C1 segment of cervical spinal cord (tissue), 14 donors: ENCODE measurements around the gene SH3D19.
"Not testable (repeated sequence)": the region's sequence is repeated elsewhere in the genome, so short reads cannot be mapped to it uniquely, and the experiment has no call there.

Experiments used
- DNase-seq, 14 donors: peaks; one replicate each; lab custom pipeline; 2025; lab: John Stamatoyannopoulos, UW

Gene SH3D19

DNA sequence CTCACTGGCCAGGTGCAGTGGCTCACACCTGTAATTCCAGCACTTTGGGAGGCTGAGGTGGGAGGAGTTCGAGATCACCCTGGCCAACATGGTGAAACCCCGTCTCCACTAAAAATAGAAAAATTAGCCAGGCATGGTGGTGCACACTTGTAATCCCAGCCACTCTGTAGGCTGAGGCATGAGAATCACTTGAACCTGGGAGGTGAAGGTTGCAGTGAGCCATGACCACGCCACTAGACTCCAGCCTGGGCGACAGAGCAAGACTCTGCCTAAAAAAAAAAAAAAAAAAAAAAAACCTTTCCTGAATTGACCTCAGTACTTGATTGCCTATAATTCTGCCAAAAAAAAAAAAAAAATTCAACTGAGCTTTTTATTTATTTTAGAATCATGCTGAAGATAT, 3.2 kb downstream of the SH3D19 start:
- not testable (repeated sequence) for DNase-seq

DNA sequence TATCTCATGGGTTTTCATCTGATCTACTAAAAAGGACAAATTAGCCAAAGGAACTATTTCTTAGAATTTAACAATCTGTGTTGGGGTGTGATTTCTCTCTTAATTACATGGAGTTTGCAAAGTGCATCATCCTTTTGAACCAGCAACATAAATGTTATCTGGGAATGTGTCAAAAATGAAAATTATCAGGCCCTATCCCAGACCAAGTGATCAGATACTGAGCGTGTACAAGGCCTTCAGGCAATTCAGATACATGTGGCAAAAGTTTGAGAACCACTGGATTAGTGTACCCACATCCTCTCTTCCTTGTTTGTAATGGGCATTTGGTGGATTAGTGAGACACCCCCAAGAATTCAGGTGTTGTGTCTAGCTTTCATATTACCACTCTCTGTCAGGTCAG, 3.8 kb downstream of the SH3D19 start:
- no peak for DNase-seq

DNA sequence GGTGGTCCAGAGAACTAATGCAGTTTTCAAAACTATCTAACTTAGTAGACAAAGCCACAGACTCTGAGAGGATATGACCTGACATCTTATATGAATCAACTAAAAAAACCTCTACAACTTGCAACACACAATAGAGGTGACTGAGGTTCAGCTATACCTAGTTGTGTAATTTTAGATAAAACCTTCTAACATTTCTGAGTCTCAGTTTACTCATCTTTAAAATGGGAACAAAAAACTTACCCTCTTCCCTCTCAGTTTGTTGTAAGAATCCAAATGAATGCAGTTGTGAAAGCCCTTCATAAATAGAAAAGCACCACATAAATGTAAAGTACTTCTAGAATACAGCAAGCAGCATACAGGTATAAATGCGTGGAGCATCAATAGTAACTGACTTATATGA, 5.9 kb downstream of the SH3D19 start:
- no peak for DNase-seq

DNA sequence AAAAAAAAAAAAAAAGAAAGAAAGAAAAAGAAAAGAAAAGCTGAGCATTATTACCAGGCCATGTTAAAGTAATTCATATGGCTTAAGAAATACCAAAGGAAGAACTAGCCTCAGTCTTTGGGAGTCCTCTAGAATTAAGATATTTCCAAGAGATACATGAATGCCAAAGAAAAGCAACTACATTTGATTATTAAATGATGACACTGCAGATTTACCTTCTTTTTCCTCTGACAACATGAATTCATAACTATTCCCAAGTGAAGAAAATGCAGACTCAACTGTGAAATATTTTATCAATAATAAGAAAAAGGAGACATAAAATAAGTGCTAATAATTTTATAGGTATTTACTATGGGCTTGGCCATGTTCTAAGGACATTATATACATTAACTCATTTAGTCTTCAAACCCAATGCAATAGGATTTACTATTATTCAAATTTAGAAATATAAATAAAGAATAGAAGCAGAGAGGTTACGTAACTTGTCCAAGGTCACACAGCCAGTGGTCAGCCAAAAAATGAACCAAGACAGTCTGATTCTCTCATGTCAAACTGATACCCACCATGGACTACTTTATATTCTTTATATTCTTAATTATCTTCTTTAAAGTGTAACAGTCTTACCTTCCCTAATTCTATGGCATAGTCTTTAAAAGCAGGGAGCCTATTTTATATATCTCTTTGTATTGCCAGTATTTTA, 6.9 kb downstream of the SH3D19 start:
- no peak for DNase-seq

DNA sequence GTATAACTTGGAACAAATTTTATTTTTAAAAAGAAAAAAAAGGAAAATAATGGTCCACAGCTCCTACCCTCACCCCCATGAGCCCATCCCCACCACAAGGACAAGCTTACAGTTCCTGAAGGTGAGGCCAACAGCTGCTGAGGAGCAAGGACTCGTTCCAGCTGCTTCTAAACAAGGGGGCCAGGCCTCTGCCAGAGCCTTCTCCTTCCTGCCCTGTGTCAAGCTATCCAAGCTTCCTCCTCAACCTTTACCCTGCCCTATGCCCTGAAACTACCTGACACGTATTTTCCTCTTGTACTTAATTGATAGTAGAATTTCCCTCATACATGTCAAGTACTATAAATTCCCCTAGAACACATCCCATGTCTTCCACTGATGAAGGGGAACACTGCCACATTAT, 8.8 kb downstream of the SH3D19 start:
- no peak for DNase-seq

DNA sequence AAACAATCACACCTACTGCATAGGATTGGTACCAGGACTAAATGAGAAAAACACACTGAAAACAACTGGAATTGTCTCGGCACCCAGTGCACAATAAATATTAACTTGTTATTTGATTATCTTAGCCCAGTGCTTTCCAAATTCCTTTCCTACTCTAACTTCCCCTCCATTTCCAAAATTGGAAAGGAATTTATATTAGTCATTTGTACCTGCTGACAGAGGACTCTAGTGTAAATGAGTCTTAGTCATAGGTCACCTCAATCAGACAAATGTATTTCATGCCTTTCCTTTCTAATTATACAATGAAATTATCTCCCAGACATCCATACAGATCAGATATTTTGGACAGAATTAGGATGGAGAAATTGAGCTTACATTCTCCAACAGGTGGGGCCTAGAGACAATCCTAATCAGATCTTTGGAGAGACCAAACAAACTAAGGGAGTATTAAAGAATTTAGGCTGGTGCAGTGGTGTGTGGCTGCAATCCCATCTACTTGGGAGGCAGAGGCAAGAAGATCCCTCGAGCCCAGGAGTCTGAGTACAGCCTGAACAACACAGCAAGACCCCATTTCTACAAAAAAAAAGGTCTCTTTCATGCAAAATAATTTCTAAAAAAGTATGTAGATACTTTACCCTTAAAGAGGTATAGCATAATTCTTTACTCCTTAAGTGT, 10.1 kb downstream of the SH3D19 start:
- no peak for DNase-seq

DNA sequence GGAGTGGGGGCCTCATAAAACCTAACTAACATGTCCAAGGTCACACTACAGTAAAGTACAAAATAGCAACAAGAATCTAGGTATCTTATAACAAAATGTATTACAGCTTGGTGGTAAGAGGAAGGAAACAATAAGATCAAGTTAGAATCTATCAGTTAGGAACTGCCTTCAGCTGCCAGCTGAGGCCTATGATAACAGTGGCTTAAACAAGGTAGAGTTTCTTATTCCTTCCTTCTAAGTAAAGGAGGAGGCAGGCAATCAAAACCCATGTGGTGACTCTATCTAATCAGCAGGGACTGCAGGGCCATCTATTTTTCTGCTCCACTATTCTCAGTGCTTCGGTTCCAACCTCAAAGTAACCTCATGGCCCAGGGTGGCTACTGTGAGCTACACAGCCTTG, 10.9 kb downstream of the SH3D19 start:
- no peak for DNase-seq

DNA sequence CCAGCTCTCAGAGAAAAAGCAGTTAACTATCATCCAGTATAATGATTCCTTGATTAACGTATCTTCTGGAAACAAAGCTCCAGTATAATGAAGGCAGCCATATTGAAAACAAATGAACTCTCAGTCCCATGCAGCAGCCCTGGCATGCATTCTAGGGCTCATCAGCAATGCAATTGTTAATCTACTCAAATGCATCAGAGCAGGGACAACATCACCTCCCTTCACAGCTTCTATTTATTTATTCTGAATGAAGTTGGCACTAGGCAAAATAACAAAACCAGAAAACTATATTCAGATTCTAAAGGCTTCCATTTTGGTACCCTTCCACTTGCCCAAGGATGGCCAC, 11.4 kb downstream of the SH3D19 start:
- no peak for DNase-seq

DNA sequence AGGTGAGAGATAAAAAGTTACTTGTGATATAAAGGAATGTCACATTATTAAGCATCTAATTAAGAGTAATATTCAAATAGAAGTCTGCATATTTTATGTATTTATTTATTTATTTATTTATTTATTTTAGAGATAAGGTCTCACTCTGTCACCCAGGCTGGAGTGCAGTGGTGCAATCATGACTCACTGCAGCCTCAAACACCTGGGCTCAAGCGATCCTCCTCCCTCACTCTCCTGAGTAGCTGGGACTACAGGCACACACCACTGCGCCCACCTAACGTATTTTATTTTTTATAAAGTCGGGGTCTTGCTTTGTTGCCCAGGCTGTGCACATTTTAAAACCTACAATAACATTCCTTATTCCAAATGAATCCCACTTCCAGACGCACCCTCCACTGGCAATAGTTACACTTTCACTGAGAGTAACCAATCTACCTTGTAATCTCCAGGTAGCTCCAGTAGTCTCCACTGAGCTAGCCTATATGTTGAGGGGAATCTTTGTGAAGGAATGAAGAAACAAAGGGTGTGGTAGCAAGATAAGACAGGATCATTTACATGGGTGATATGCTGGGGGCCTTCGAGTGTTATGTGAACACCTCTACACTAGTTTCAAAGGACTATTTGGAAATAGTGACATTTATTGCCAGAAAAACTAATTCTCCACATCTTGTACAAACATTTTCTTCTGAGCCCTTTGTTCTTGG, 11.9 kb downstream of the SH3D19 start:
- DNase-seq, result no peak

DNA sequence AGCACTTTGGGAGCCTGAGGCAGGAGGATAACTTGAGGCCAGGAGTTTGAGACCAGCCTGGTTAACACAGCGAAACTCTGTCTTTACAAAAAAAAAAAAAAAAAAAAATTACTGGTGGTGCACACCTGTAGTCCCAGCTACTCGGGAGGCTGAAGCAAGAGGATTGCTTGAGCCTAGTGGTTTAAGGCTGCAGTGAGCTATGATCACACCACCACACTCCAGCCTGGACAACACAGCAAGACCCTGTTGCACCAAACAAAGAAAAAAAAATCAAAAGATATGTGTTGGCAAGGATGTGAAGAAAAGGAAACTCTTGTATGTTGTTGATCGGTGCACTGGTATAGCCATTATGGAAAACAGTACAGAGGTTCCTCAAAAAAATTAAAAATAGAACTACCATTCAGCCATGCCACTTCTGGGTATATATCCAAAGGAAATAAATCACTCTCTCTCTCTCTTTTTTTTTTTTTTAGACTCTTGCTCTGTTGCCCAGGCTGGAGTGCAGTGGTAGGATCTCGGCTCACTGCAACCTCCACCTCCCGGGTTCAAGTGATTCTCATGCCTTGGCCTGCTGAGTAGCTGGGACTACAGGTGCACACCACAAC, 15.2 kb downstream of the SH3D19 start:
- DNase-seq, result no peak

DNA sequence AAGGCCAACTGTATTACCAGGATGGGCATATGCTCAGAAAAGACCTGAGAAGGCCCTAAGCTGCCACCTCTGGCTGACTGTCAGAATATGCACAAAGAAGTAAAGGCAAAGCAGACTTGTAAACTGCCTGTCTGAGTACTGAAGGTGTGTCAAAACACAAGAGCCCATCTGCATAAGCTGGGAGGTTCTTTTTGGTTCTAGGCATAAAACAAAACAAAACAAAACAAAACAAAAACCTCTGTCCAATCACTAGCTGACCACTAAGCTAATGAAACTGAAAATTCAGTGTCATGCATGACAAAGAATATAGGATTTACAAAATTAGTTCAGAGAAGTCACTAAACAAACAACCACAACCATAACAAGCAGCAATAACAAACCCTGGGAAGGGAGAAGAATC, 20.6 kb downstream of the SH3D19 start:
- DNase-seq, result peak in 1 of 14 donors; percentile 5

DNA sequence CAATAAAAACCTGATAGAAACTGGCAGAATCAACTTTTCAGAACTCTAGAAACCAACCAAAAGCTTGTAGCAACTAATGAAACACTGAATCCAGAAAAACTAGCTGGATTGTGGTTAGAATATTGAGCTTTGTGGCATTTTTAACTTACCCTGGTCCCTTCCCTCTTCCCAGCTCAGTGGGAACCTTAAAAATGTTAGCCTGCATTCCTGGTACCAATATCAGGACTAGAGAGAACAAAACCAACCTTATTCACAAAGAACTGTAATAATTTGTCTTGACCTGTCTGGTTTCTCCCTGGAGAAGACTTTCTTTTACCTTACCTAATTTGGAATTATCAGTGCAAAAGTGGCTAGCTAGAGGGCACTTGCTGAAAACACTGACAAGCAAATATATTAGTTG, 21.2 kb downstream of the SH3D19 start:
- no peak for DNase-seq

DNA sequence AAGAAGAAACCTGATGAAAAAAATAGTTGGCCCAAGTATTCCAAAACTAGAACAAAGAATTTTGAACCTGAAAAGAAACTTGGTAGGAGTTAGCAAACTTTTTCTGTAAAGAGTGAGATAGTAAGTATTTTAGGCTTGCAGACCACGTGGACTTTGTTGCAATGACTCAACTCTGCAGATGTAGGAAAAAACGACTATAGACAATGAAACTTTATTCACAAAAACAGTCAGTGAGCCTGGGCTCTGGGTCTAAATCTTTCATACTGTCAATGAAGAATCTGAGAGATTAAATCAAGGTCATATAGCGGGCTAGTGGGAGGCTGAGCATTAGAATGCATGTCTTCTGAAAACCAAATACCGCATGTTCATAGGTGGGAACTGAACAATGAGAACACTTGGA, 23.0 kb downstream of the SH3D19 start:
- no peak for DNase-seq

DNA sequence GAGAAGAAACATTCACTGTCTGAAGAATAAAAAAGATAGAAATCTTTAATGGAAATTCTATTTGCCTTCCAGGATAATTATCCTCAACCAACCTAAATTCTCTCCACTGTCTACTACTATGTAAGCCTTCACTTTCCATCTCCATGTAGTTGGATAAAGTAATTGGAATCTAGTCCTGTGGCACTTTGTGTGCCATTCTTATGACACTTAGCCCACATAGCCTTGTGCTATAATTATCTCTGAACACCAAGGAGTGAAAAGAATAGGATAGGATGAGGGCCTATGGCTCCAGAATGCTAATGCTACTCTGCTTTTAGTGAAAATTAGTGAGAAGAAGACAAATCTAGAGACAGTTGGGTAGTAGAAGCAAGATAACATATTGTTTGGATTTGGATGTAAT, 28.2 kb downstream of the SH3D19 start:
- DNase-seq, result no peak

DNA sequence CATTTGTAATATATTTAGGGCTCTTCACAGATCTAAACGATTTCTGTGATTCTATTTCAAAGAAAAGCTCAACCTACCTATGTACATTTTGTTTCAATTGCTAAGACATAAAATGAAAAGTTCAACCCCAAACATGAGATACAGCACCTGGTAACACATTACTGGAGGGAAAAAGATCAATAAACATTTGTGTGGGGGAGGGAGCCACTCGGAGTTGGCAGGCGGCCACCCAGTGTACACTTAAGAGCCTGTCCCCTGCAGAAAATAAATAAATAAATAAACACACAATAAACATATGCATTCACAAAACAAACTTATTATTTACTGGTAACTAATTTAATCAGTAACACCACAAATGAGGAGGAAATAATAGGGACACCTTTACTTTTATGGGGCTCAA, 29.2 kb downstream of the SH3D19 start:
- no peak for DNase-seq

DNA sequence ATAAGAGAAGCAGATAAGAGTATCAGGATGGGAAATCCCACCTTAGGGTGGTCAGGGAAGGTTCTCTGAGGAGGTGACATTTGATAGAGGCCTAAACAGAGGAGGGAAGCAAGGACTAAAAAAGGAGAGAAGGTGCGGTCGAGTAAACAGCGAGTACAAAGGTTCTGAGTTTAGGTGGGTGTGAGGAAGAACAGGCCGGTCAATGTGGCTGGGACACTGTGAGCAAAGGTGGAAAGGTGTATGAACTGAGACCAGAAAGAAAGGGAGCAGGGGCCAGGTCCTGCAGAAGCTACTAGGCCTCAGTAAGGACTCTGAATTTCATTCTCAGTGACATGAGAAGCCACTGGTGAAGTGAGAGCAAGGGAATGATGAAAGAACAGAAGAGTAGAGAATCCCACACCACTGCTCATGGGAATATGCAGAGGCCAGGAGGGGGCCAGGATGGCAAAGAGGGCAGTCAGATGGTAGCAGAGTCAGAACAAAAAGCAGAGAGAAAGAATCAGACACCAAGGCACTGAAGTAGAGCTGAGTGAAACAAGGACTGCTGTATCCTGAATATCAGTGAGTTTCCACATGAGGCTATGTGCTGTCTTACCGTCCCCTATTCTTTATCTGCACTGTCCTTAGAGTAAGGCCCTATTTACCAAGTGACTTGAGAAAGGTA, 30.4 kb downstream of the SH3D19 start:
- DNase-seq, result no peak

DNA sequence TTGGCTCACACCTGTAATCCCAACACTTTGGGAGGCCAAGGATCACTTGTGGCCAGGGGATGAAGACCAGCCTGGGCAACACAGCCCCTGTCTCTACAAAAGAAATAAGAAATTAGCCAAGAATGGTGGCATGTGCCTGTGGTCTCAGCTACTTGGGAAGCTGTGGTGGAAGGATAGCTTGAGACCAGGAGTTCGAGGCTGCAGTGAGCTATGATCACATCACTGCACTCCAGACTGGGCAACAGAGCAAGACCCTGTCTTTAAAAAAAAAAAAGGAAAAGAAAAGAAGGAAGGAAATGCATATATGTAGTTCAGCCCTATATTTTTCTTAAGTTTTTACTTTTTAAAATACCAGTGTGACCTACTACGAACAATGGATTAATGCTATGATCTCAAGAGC, 33.4 kb downstream of the SH3D19 start:
- no peak for DNase-seq

DNA sequence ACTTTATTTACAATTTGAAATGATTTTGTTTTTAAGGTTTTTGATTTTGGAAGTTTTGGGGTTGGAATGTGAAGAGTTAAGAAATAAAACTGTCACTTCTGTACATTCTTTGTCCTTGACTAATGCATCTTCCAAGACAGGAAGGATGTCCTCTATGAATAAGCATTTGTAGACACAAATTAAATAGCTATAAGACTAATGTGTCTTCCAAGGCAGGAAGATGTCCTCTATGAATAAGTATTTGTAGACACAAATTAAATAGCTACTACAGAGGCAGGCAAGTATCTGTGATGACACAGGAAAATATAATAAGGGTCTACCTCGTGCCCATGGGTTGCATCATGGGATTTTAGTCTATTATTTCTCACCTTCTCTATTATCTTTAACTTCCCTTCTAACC, 33.9 kb downstream of the SH3D19 start:
- no peak for DNase-seq

DNA sequence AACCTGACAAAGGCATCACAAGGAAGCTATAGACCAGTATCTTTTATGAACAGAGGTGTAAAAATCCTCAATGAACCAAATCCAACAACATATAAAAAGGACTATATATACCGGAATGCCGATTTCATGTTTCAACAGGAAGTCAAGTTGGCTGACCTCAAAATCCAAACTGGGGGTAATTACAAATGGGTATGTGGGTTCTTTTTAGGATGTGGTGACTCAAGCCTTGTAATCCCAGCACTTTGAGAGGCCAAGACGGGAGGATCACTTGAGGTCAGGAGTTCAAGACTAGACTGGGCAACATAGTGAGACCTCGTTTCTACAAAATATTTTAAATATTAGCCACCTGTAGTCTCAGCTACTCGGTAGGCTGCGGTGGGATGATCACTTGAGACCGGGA, 38.0 kb downstream of the SH3D19 start:
- no peak for DNase-seq

DNA sequence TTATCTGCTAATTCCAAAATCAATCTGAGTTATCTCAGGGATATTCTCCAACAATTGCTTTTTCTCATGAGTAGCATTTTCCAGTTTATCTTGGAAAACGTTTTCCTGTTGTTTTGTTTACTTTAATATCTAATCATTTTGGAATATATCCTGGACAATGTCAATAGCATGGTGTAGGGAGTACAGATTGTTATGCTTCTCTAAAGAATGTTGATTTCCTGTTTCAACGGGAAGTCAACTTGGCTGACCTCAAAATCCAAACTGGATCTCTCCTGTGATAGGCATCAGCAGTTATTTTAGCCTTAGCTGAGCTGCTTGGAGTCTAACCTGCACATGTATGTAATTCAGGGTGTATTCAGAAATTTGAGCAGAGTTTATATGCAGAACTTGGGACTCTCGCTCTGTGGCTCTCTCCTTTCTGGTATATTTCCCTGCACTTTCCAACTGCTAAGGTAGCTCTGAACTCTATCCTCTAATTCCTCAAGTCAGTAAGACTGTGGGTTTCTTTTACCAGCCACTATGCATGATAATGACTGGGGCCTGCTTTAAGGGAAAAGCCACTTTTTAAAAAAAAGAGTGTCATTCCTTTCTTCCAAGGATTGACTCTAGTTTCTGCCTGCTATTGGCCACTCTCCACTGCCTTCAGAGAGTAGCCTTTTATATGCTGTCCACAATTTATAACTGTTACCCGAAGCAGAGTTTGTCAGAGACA, 40.7 kb downstream of the SH3D19 start:
- DNase-seq, result no peak

DNA sequence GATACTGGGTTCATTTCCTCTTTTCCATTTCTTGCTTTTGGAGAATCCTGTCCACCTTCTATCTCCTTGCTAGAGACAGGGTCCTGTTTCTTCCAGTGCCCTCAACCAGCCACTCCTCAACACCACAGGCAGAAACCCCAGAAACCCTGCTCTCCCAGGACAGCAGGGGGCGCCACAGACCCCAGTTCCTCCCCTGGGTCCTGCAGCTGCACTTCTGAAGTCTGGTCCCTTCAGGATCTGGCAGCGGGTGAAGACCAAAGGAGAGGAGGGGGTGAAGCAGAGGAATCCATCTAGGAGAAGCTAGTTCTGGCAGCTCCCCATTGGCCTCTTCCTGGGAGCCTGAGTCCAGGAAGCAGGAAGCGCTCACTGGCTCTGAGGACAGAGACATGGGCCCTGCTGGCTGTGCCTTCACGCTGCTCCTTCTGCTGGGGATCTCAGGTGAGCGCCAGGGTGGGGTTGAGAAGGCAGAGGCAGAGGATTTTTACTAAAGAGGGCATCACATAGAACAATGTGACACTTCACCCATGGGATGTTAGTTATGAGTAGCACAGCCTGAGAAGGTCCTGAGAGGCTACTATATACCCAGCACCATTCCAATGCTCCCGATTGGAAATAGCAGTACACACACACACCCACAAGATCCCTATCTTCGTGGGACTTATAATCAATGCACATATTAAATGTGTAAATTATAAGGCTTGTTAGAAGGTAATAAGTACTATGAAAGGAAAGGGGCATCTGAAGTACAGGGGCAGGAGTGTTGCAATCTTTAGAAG, 48.4 kb downstream of the SH3D19 start, which contains the start of gene PRSS48:
Gene PRSS48 (plus strand): TSS at position 375 of the 776 bp plus-strand sequence. CDS start 12 bp downstream, at position 387.
- peak in 13 of 14 donors; percentile 3 to 77 (median 52) for DNase-seq
